GM12878 (cell line): Measurements from ENCODE around the gene VPS54. TPM values are rescaled to one million over a fixed set of nuclear protein-coding genes. Genes with fewer than 3 reads are reported as not detected.

ENCODE experiments used
- ATAC-seq: fragments of 200-7000 bp; cut with Tn5 transposase; 3 replicates; pipeline ENCODE4 v1.9.1; 2020; ENCODE audit warnings: mild to moderate bottlenecking, moderate library complexity
- BruUV-seq: library from RNA; stranded (reverse); fragments of 400-500 nt; replicated peaks from 2 replicates; lab custom pipeline; 2021; lab: Mats Ljungman, UMichigan
- CTCF ChIA-PET: fragments of 300-600 bp; sonication (Branson Sonifier 250); formaldehyde crosslinking; extraction: SDS; loops from one replicate; lab custom pipeline; 2021; ENCODE audit warnings: inconsistent platforms; lab: Yijun Ruan, JAX
- POLR2A ChIA-PET: fragments of 350-600 bp; formaldehyde crosslinking; extraction: SDS; loops from one replicate; lab custom pipeline; 2021; ENCODE audit warnings: inconsistent platforms; lab: Charles Lee
- RAD21 ChIA-PET: fragments of 300-600 bp; sonication (Branson Sonifier 250); formaldehyde crosslinking; loops from one replicate; lab custom pipeline; 2023; ENCODE audit warnings: antibody characterized with exemption; ENCODE audit not compliant: unreplicated experiment; lab: Charles Lee
- SMC1A ChIA-PET: fragments of 300-600 bp; sonication (Branson Sonifier 250); formaldehyde crosslinking; loops from one replicate; lab custom pipeline; 2023; ENCODE audit not compliant: unreplicated experiment, uncharacterized antibody; lab: Charles Lee
- DNase-seq: peaks from one replicate; pipeline ENCODE4 v3.0.0-alpha.2; 2011; ENCODE audit warnings: low read depth, low spot score
- FAIRE-seq: peaks from 3 replicates; lab custom pipeline; 2011; peaks lifted over from hg19 to GRCh38; lab: Jason Lieb, UNC
- H2AFZ ChIP-seq: 2 replicates; pipeline ENCODE4 v1.6.0; 2011; ENCODE audit warnings: low read depth, low read length, control low read depth; ENCODE audit not compliant: control insufficient read depth
- H3K27ac ChIP-seq: 2 replicates; pipeline ENCODE4 v1.5.1; 2011; ENCODE audit warnings: control low read depth; ENCODE audit not compliant: control insufficient read depth, insufficient read depth
- H3K27me3 ChIP-seq, 2 experiments: replicated peaks in 1 of 2; 2 replicates each; pipeline versions ENCODE4 v1.6.0 to v1.6.1; 2011; ENCODE audit warnings: low read length in 1 of 2; ENCODE audit not compliant: control insufficient read depth in 2 of 2, insufficient read depth in 2 of 2
- H3K36me3 ChIP-seq, 2 experiments: 2 replicates each; pipeline ENCODE4 v1.5.1; 2011; ENCODE audit warnings: low read length in 1 of 2; ENCODE audit not compliant: control insufficient read depth in 2 of 2, insufficient read depth in 2 of 2
- H3K4me1 ChIP-seq: 2 replicates; pipeline ENCODE4 v1.6.1; 2011; ENCODE audit warnings: mild to moderate bottlenecking, low read length, moderate library complexity, mixed read lengths; ENCODE audit not compliant: control insufficient read depth, insufficient read depth
- H3K4me2 ChIP-seq: 2 replicates; pipeline ENCODE4 v1.6.0; 2011; ENCODE audit warnings: control low read depth; ENCODE audit not compliant: control insufficient read depth, insufficient read depth
- H3K4me3 ChIP-seq: fragments of 200-600 bp; sonication (generic); 2 replicates; pipeline ENCODE4 v1.5.1; 2016
- H3K79me2 ChIP-seq: 2 replicates; pipeline ENCODE4 v1.6.0; 2011; ENCODE audit warnings: low read length; ENCODE audit not compliant: control insufficient read depth, insufficient read depth
- H3K9ac ChIP-seq: 2 replicates; pipeline ENCODE4 v1.8.0; 2011; ENCODE audit warnings: low read length, control low read depth, mixed read lengths; ENCODE audit not compliant: control insufficient read depth, insufficient read depth
- H3K9me3 ChIP-seq: replicated peaks from 3 replicates; pipeline ENCODE4 v1.5.1; 2011; ENCODE audit warnings: mild to moderate bottlenecking, low read length; ENCODE audit not compliant: control insufficient read depth, insufficient read depth
- H4K20me1 ChIP-seq: 2 replicates; pipeline ENCODE4 v1.6.0; 2011; ENCODE audit not compliant: control insufficient read depth, insufficient read depth
- BCL11A ChIP-seq: IDR thresholded peaks from 2 replicates; pipeline ENCODE4 v1.6.1; 2011; ENCODE audit warnings: low read depth, low read length
- CHD1 ChIP-seq: IDR thresholded peaks from 2 replicates; pipeline ENCODE4 v1.6.1; 2012; ENCODE audit warnings: low read depth, low read length, improper control_type of control experiment
- MXI1 ChIP-seq: fragments of 150-350 bp; IDR thresholded peaks from 2 replicates; pipeline ENCODE4 v1.6.1; 2011; ENCODE audit warnings: low read depth, mild to moderate bottlenecking, inconsistent platforms, low read length, improper control_type of control experiment
- POLR2A ChIP-seq: IDR thresholded peaks from 2 replicates; pipeline ENCODE4 v1.6.1; 2011; ENCODE audit warnings: low read depth, mild to moderate bottlenecking, low read length
- RCOR1 ChIP-seq: conservative IDR thresholded peaks from 2 replicates; pipeline ENCODE4 v1.6.1; 2012; ENCODE audit warnings: low read depth, low read length, improper control_type of control experiment
- REST ChIP-seq: IDR thresholded peaks from 2 replicates; pipeline ENCODE4 v1.6.1; 2012; ENCODE audit warnings: mild to moderate bottlenecking, low read depth, low read length
- STAT1 ChIP-seq: fragments of 450-650 bp; conservative IDR thresholded peaks from 2 replicates; pipeline ENCODE4 v1.6.1; 2014; ENCODE audit warnings: antibody characterized with exemption, mild to moderate bottlenecking
- TCF7 ChIP-seq: IDR thresholded peaks from 2 replicates; pipeline ENCODE4 v1.6.1; 2014; ENCODE audit warnings: antibody characterized with exemption, borderline replicate concordance
- ZNF24 ChIP-seq: fragments of 450-650 bp; IDR thresholded peaks from 2 replicates; pipeline ENCODE4 v1.6.1; 2017; ENCODE audit warnings: antibody characterized with exemption, mild to moderate bottlenecking
- WGBS: methylation state at CpG from one replicate; pipeline ENCODE4 v1.1.6; 2016; ENCODE audit warnings: low lambda C conversion rate; ENCODE audit not compliant: insufficient replicate concordance, insufficient coverage; ENCODE audit errors: missing lambda C conversion rate; 5-methylcytosine and 5-hydroxymethylcytosine counted together
- in situ Hi-C: fragments of 300-500 bp; cut with MboI; formaldehyde crosslinking; loops from 9 replicates; pipeline ENCODE4 v1.14.3; 2018; ENCODE audit warnings: mixed read lengths
- intact Hi-C: fragments of 100-400 bp; cut with micrococcal nuclease; formaldehyde crosslinking; loops from one replicate; pipeline ENCODE4 v1.14.2; 2022; ENCODE audit not compliant: unreplicated experiment
- polyA plus RNA-seq, 11 experiments: library from polyadenylated mRNA; depleted of rRNA in 4 of 11; unstranded in 6 of 11; stranded (reverse) in 5 of 11; fragments of >200 nt; fragmentation: Nextera tagmentation in 4 of 11; fragmentation: Illumina TruSeq in 1 of 11; extraction: Ambion mirVana in 4 of 11; extraction: Trizol in 1 of 11; gene quantifications; 1 replicate in 1 of 11; 2 replicates in 10 of 11; pipeline versions ENCODE4 v1.2.1 to v1.2.3, GENCODE V29; 2011 to 2016; ENCODE audit warnings: inconsistent platforms in 2 of 11, missing spikeins in 2 of 11, low read depth in 1 of 11
- total RNA-seq, 4 experiments: library from RNA; depleted of rRNA in 3 of 4; stranded (reverse); fragments of >200 nt in 3 of 4; fragmentation: Illumina TruSeq in 1 of 4; extraction: Trizol in 1 of 4; gene quantifications; 2 replicates each; pipeline versions ENCODE4 v1.2.1 to v1.2.3, GENCODE V29; 2013 to 2021
- TF ChIP-seq, protein P1 (sequence below): IDR thresholded peaks from 2 replicates; pipeline ENCODE4 v1.6.1; 2011; ENCODE audit warnings: low read depth, low read length, improper control_type of control experiment, borderline replicate concordance

The VPS54 gene
- total and polyA plus RNA-seq, 10 of the 15 experiments (the other 5 are each of a cell fraction or from before 2014, with no cell fraction given): 1.6 to 16.2 (median 9.3) TPM

DNA sequence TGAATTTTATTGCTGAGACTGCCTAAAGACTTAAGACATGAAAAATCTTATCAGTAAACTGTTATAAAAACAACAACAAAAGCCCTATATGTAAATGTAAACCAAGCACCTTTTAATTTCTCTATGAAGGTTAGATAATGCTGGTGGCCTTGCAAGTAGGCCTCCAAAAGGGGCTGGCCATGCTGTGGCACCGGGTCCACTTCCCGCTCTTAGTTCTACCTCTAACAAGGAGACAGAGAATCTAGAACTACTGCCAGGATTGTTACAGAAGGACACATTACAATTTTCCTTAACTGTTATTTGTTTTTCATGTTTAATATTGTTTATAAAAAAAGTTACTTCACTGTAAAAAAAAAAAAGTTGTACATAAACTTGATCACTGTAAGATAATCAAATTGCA lies 128.6 kb downstream of the VPS54 start:
- Histone ChIP-seq H3K9ac (no peak overlapping the region), H3K4me2 (no peak overlapping the region), H2AFZ (no peak overlapping the region), H3K9me3 (no peaks in the 10 kb centered on the region), H3K36me3 (peaks cover 9 to 28% of the 10 kb centered on the region in 2 experiments), H3K27ac (no peak overlapping the region), H3K4me3 (no peak overlapping the region), H3K79me2 (no peaks in the 10 kb centered on the region), H4K20me1 (no peaks in the 10 kb centered on the region), H3K27me3 (no peaks in the 10 kb centered on the region), H3K4me1 (no peaks in the 10 kb centered on the region)
- WGBS: 96% methylated on average over 2 of the region's 2 CpGs
- BruUV-seq: no TSS peak
- no peak for ATAC-seq
- intact Hi-C loops (no loop called here), in situ Hi-C loops (no loop called here)
- no peak for DNase-seq
- no peak for TF ChIP-seq POLR2A
- no peak for TF ChIP-seq TCF7
- no peak for TF ChIP-seq CHD1
- TF ChIP-seq ZNF24: no peak
- TF ChIP-seq MXI1: no peak
- no peak for TF ChIP-seq BCL11A
- TF ChIP-seq REST: no peak
- TF ChIP-seq STAT1: no peak
- no peak for TF ChIP-seq RCOR1
- TF ChIP-seq, protein P1, sequence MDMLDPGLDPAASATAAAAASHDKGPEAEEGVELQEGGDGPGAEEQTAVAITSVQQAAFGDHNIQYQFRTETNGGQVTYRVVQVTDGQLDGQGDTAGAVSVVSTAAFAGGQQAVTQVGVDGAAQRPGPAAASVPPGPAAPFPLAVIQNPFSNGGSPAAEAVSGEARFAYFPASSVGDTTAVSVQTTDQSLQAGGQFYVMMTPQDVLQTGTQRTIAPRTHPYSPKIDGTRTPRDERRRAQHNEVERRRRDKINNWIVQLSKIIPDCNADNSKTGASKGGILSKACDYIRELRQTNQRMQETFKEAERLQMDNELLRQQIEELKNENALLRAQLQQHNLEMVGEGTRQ: no peak
- RAD21 ChIA-PET: interaction anchor here (1.1 to 1.7 kb wide), 3 partner anchors 192 to 598 kb away, joined by 3 to 8 read pairs (median 3); no protein-coding TSS in a partner anchor
- CTCF ChIA-PET: interaction anchor here (0.9 to 1.8 kb wide), 10 partner anchors 9 to 438 kb away, joined by 3 to 20 read pairs (median 4); no protein-coding TSS in a partner anchor
- SMC1A ChIA-PET: interaction anchor here (0.7 to 1.1 kb wide), 2 partner anchors 15 to 29 kb away, joined by 3 to 4 read pairs; no protein-coding TSS in a partner anchor
- no peak for FAIRE-seq
- POLR2A ChIA-PET: no interaction called here
